Loucy (cell line): ENCODE results near the gene TOGARAM1.
A peak's percentile ranks its signal among the peaks of the same experiment; 100 is the strongest.

Experiments
- H2AFZ ChIP-seq: fragments of 200-600 bp; sonication (generic); 2 replicates; pipeline ENCODE4 v1.6.0; 2016; ENCODE audit warnings: antibody characterized with exemption, mild to moderate bottlenecking, low read length, moderate library complexity
- H3F3A ChIP-seq: fragments of 200-600 bp; 2 replicates; pipeline ENCODE4 v1.6.0; 2016; ENCODE audit warnings: antibody characterized with exemption, low read depth, mild to moderate bottlenecking
- H3K27me3 ChIP-seq: fragments of 200-600 bp; sonication (generic); 2 replicates; pipeline ENCODE4 v1.6.1; 2014; ENCODE audit warnings: low read length, mild to moderate bottlenecking; ENCODE audit not compliant: insufficient read depth, poor library complexity, severe bottlenecking
- H3K36me3 ChIP-seq: fragments of 200-600 bp; sonication (generic); 2 replicates; pipeline ENCODE4 v1.6.1; 2016; ENCODE audit warnings: low read length; ENCODE audit not compliant: insufficient read depth
- H3K4me1 ChIP-seq: fragments of 200-600 bp; sonication (generic); 2 replicates; pipeline ENCODE4 v1.5.1; 2014; ENCODE audit warnings: low read length, mild to moderate bottlenecking; ENCODE audit not compliant: insufficient read depth, poor library complexity, severe bottlenecking
- H3K4me2 ChIP-seq: fragments of 200-600 bp; sonication (generic); 2 replicates; pipeline ENCODE4 v1.6.0; 2014; ENCODE audit warnings: antibody characterized with exemption, low read length, low read depth, mild to moderate bottlenecking; ENCODE audit not compliant: poor library complexity, severe bottlenecking
- H3K4me3 ChIP-seq: fragments of 200-600 bp; sonication (generic); 2 replicates; pipeline ENCODE4 v1.5.1; 2014; ENCODE audit warnings: low read length, mild to moderate bottlenecking, mixed read lengths; ENCODE audit not compliant: poor library complexity, severe bottlenecking
- H3K79me2 ChIP-seq: fragments of 200-600 bp; sonication (generic); 2 replicates; pipeline ENCODE4 v1.6.1; 2014; ENCODE audit warnings: low read length; ENCODE audit not compliant: insufficient read depth
- H3K9ac ChIP-seq: fragments of 200-600 bp; sonication (generic); 2 replicates; pipeline ENCODE4 v1.6.0; 2014; ENCODE audit warnings: mild to moderate bottlenecking, low read depth, low read length, moderate library complexity; ENCODE audit not compliant: poor library complexity, severe bottlenecking
- H3K9me2 ChIP-seq: fragments of 200-600 bp; sonication (generic); replicated peaks from 2 replicates; pipeline ENCODE4 v1.6.1; 2016; ENCODE audit warnings: low read depth, low read length, mixed read lengths
- H3K9me3 ChIP-seq: fragments of 200-600 bp; sonication (generic); 2 replicates; pipeline ENCODE4 v1.6.1; 2014; ENCODE audit warnings: mild to moderate bottlenecking, antibody characterized with exemption, low read length, low read depth; ENCODE audit not compliant: insufficient read depth
- H4K20me1 ChIP-seq: fragments of 200-600 bp; sonication (generic); 2 replicates; pipeline ENCODE4 v1.6.0; 2014; ENCODE audit warnings: antibody characterized with exemption, low read length, mild to moderate bottlenecking; ENCODE audit not compliant: insufficient read depth, poor library complexity, severe bottlenecking
- EZH2phosphoT487 ChIP-seq: fragments of 200-600 bp; IDR thresholded peaks from 2 replicates; pipeline ENCODE4 v1.6.1; 2018; ENCODE audit warnings: antibody characterized with exemption, mild to moderate bottlenecking, moderate library complexity, borderline replicate concordance
- TF ChIP-seq, protein P1 (sequence below): fragments of 200-600 bp; sonication (generic); conservative IDR thresholded peaks from 2 replicates; pipeline ENCODE4 v1.5.1; 2014; ENCODE audit warnings: mild to moderate bottlenecking, antibody characterized with exemption, low read length

TOGARAM1 gene

DNA sequence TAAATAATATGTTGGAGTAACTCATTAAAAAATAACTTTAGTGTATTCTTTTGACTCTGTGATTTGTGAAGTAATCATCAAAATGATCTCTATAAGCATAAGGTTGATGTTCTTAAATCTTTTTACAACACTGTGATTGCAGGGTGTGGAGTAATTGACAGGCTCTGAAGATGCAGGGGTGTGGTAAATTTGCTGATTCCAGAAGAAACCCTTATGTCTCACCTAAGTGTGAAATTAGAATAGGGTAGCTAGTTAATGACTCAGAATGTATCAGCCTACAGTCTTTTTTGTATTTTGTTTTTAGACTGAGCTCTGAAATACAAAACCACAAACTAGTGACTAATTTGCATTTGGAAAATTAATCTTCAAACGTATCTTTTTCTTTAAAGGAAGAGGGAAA is 127.8 kb downstream of the TOGARAM1 start:
- Histone ChIP-seq H3K36me3 (0 out of 2 replicates have a peak, but pooled peaks cover 2% of the 10 kb centered on the region), H3K9me3 (no peaks in the 10 kb centered on the region), H3K79me2 (peaks cover 95% of the 10 kb centered on the region), H3K4me2 (peak overlapping the region; percentile 100), H3K4me1 (peaks cover 63% of the 10 kb centered on the region), H3K27me3 (no peaks in the 10 kb centered on the region), H3K9ac (no peak overlapping the region), H2AFZ (no peak overlapping the region), H3K4me3 (peak overlapping the region; percentile 42), H4K20me1 (peaks cover 74% of the 10 kb centered on the region), H3F3A (no peaks in the 10 kb centered on the region), H3K9me2 (no peaks in the 10 kb centered on the region)
- TF ChIP-seq, protein P1, sequence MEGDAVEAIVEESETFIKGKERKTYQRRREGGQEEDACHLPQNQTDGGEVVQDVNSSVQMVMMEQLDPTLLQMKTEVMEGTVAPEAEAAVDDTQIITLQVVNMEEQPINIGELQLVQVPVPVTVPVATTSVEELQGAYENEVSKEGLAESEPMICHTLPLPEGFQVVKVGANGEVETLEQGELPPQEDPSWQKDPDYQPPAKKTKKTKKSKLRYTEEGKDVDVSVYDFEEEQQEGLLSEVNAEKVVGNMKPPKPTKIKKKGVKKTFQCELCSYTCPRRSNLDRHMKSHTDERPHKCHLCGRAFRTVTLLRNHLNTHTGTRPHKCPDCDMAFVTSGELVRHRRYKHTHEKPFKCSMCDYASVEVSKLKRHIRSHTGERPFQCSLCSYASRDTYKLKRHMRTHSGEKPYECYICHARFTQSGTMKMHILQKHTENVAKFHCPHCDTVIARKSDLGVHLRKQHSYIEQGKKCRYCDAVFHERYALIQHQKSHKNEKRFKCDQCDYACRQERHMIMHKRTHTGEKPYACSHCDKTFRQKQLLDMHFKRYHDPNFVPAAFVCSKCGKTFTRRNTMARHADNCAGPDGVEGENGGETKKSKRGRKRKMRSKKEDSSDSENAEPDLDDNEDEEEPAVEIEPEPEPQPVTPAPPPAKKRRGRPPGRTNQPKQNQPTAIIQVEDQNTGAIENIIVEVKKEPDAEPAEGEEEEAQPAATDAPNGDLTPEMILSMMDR = no peak
- TF ChIP-seq EZH2phosphoT487 = no peak

DNA sequence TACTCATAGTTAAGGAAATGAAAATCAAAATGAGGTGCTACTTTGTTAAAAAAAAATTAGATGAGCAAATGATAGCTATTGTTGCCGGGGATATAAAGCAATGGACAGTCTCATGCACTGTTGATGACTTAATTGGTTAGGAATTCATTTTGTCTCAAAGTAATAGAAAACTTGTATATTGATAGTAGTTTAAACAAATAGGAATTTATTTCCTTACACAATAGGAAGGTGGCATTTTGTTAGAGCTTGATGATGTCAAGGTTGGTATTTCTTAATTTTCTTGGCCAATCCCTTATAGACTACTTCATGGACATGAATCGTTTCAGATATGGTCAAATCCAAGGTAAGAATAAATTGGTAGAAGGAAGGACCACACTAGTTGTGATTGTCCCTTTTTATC is 129.7 kb downstream of the TOGARAM1 start:
- TF ChIP-seq EZH2phosphoT487 = no peak
- TF ChIP-seq, protein P1 = no peak
- H3K27me3 ChIP-seq = no peaks in the 10 kb centered on the region
- H3K36me3 ChIP-seq = peaks cover 18% of the 10 kb centered on the region
- H3K9me3 ChIP-seq = no peaks in the 10 kb centered on the region
- peak overlapping the region; percentile 100 for H3K4me2 ChIP-seq
- H3F3A ChIP-seq = no peaks in the 10 kb centered on the region
- H4K20me1 ChIP-seq = peaks cover 55% of the 10 kb centered on the region
- H3K4me3 ChIP-seq = no peak overlapping the region
- H3K9me2 ChIP-seq = no peaks in the 10 kb centered on the region
- H2AFZ ChIP-seq = no peak overlapping the region
- no peak overlapping the region for H3K9ac ChIP-seq
- peaks cover 44% of the 10 kb centered on the region for H3K4me1 ChIP-seq
- peaks cover 83% of the 10 kb centered on the region for H3K79me2 ChIP-seq

DNA sequence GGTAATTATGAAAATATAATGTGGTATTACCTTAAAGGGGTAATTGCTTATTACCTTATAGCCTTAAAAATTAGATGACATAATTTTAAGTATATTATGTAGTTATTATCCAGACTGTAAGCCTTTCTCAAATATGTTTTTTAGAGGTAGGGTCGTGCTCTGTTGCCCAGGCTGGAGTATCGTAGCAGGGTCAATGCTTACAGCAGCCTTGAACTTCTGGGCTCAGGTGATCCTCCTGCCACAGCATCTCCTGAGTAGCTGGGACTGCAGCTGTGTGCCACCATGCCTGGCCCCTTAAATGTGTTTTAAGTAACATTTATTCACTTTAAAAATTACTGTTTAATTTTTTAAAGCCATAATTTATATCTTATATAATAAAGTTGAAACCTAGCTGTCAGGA is 132.3 kb downstream of the TOGARAM1 start:
- Histone ChIP-seq H3K4me1 (peaks cover 23% of the 10 kb centered on the region), H3K27me3 (no peaks in the 10 kb centered on the region), H3K4me2 (no peak overlapping the region), H2AFZ (no peak overlapping the region), H3K79me2 (peaks cover 58% of the 10 kb centered on the region), H3F3A (no peaks in the 10 kb centered on the region), H3K9me2 (no peaks in the 10 kb centered on the region), H3K4me3 (no peak overlapping the region), H3K36me3 (peaks cover 36% of the 10 kb centered on the region), H4K20me1 (peaks cover 34% of the 10 kb centered on the region), H3K9ac (no peak overlapping the region), H3K9me3 (no peaks in the 10 kb centered on the region)
- TF ChIP-seq, protein P1 = no peak
